Smooth muscle cell (in vitro differentiated cells): Measurements from ENCODE around the gene KCNQ2. TPM values are rescaled to one million over a fixed set of nuclear protein-coding genes. Genes with fewer than 3 reads are reported as not detected.

Experiments used
- DNase-seq: peaks from one replicate; lab custom pipeline; 2025; ENCODE audit not compliant: unreplicated experiment; lab: John Stamatoyannopoulos, UW
- H2AFZ ChIP-seq: fragments of 200-600 bp; sonication (generic); 2 replicates; pipeline ENCODE4 v1.6.0; 2016; ENCODE audit warnings: antibody characterized with exemption, low read depth, mild to moderate bottlenecking
- H3F3A ChIP-seq: fragments of 200-600 bp; sonication (generic); 2 replicates; pipeline ENCODE4 v1.6.0; 2017; ENCODE audit warnings: antibody characterized with exemption, low read depth
- H3K27ac ChIP-seq: fragments of 200-600 bp; sonication (generic); 2 replicates; pipeline ENCODE4 v1.5.1; 2016; ENCODE audit warnings: low read depth, mild to moderate bottlenecking
- H3K27me3 ChIP-seq: fragments of 200-600 bp; sonication (generic); 2 replicates; pipeline ENCODE4 v1.6.1; 2016; ENCODE audit warnings: low read depth, mild to moderate bottlenecking
- H3K36me3 ChIP-seq: fragments of 200-600 bp; sonication (generic); 2 replicates; pipeline ENCODE4 v1.5.1; 2016; ENCODE audit warnings: low read depth
- H3K4me1 ChIP-seq: fragments of 200-600 bp; sonication (generic); 2 replicates; pipeline ENCODE4 v1.5.1; 2016; ENCODE audit warnings: low read depth
- H3K4me2 ChIP-seq: fragments of 200-600 bp; sonication (generic); 2 replicates; pipeline ENCODE4 v1.6.0; 2016; ENCODE audit warnings: mild to moderate bottlenecking
- H3K4me3 ChIP-seq: fragments of 200-600 bp; sonication (generic); 2 replicates; pipeline ENCODE4 v1.5.1; 2016; ENCODE audit warnings: mild to moderate bottlenecking
- H3K79me2 ChIP-seq: fragments of 200-600 bp; sonication (generic); 2 replicates; pipeline ENCODE4 v1.6.0; 2016; ENCODE audit warnings: low read depth, mild to moderate bottlenecking
- H3K9ac ChIP-seq: fragments of 200-600 bp; sonication (generic); 2 replicates; pipeline ENCODE4 v1.6.0; 2016; ENCODE audit warnings: low read depth
- H3K9me3 ChIP-seq: fragments of 200-600 bp; sonication (generic); replicated peaks from 2 replicates; pipeline ENCODE4 v1.5.1; 2016; ENCODE audit warnings: low read depth
- H4K20me1 ChIP-seq: fragments of 200-600 bp; sonication (generic); 2 replicates; pipeline ENCODE4 v1.6.0; 2016; ENCODE audit warnings: low read depth
- CTCF ChIP-seq: fragments of 200-600 bp; sonication (generic); IDR thresholded peaks from 2 replicates; pipeline ENCODE4 v1.5.1; 2017; ENCODE audit warnings: borderline replicate concordance, mild to moderate bottlenecking, antibody characterized with exemption; ENCODE audit not compliant: insufficient read depth, poor library complexity, severe bottlenecking
- WGBS: methylation state at CpG from one replicate; pipeline ENCODE4 v1.1.7; 2016; ENCODE audit warnings: low lambda C conversion rate; 5-methylcytosine and 5-hydroxymethylcytosine counted together
- polyA plus RNA-seq: library from polyadenylated mRNA; unstranded; fragments of >200 nt; fragmentation: Nextera tagmentation; extraction: Ambion mirVana; gene quantifications from 2 replicates; pipeline ENCODE4 v1.2.1, GENCODE V29; 2016
- total RNA-seq: library from RNA; depleted of rRNA; stranded (reverse); fragments of >200 nt; gene quantifications from 2 replicates; pipeline ENCODE4 v1.2.3, GENCODE V29; 2014

Gene KCNQ2
- total and polyA plus RNA-seq, 2 experiments from 2014 or later: 5.1 to 5.7 TPM

GRCh38 chr20:63355781-63356295, 116.6 kb downstream of the KCNQ2 start:
- peaks cover 23% of the 10 kb centered on the region for H3K27me3 ChIP-seq
- H3K27ac ChIP-seq: no peak overlapping the region
- H3K9me3 ChIP-seq: no peaks in the 10 kb centered on the region
- no peak for TF ChIP-seq CTCF
- H3K4me3 ChIP-seq: no peak overlapping the region
- H3K4me2 ChIP-seq: no peak overlapping the region
- H3K9ac ChIP-seq: no peak overlapping the region
- DNase-seq: no peak
- H3K79me2 ChIP-seq: no peaks in the 10 kb centered on the region
- H3F3A ChIP-seq: no peaks in the 10 kb centered on the region
- no peaks in the 10 kb centered on the region for H3K36me3 ChIP-seq
- H2AFZ ChIP-seq: no peak overlapping the region
- no peaks in the 10 kb centered on the region for H4K20me1 ChIP-seq
- 92% methylated on average over 1 of the region's 11 CpGs for WGBS
- no peaks in the 10 kb centered on the region for H3K4me1 ChIP-seq

- H3K9ac ChIP-seq: no peak overlapping the region
- 94% methylated on average over 23 of the region's 25 CpGs for WGBS
- H3K27ac ChIP-seq: no peak overlapping the region
- no peak for TF ChIP-seq CTCF
- H3K4me3 ChIP-seq: no peak overlapping the region
- H4K20me1 ChIP-seq: no peaks in the 10 kb centered on the region
- DNase-seq: no peak
- H3K4me2 ChIP-seq: no peak overlapping the region
- peaks cover 12% of the 10 kb centered on the region for H3K27me3 ChIP-seq
- H3K4me1 ChIP-seq: no peaks in the 10 kb centered on the region
- H3K9me3 ChIP-seq: no peaks in the 10 kb centered on the region
- H3K79me2 ChIP-seq: no peaks in the 10 kb centered on the region
- no peak overlapping the region for H2AFZ ChIP-seq
- H3K36me3 ChIP-seq: no peaks in the 10 kb centered on the region
- no peaks in the 10 kb centered on the region for H3F3A ChIP-seq
Measured at GRCh38 chr20:63354636-63355350, 117.7 kb downstream of the KCNQ2 start.

- Histone ChIP-seq H3K27me3 (no peaks in the 10 kb centered on the region), H3K36me3 (no peaks in the 10 kb centered on the region), H3K79me2 (no peaks in the 10 kb centered on the region), H3K9me3 (no peaks in the 10 kb centered on the region), H3K4me1 (no peaks in the 10 kb centered on the region), H3K4me2 (no peak overlapping the region), H4K20me1 (no peaks in the 10 kb centered on the region), H3F3A (no peaks in the 10 kb centered on the region), H3K4me3 (no peak overlapping the region), H3K9ac (no peak overlapping the region), H3K27ac (no peak overlapping the region), H2AFZ (no peak overlapping the region)
- WGBS: 77% methylated on average over 10 of the region's 12 CpGs
- no peak for TF ChIP-seq CTCF
- DNase-seq: no peak
Measured at GRCh38 chr20:63352811-63353221, 119.6 kb downstream of the KCNQ2 start.
